ENCODE results near the gene PFKFB1. TPM values are rescaled to one million over a fixed set of nuclear protein-coding genes. Genes with fewer than 3 reads are reported as not detected.
"Not testable (repeated sequence)": the region's sequence is repeated elsewhere in the genome, so short reads cannot be mapped to it uniquely, and the experiment has no call there.

The PFKFB1 gene
- total RNA-seq, 1 experiment from 2014 or later: not detected

- DNase-seq (ENCODE audit: low spot score): no peak
Measured at GRCh38 chrX:54992911-54993622, 921 bp downstream of the PFKFB1 start.

GRCh38 chrX:54991706-54992105, 2.3 kb downstream of the PFKFB1 start:
- DNase-seq (ENCODE audit: low spot score): no peak

DNA sequence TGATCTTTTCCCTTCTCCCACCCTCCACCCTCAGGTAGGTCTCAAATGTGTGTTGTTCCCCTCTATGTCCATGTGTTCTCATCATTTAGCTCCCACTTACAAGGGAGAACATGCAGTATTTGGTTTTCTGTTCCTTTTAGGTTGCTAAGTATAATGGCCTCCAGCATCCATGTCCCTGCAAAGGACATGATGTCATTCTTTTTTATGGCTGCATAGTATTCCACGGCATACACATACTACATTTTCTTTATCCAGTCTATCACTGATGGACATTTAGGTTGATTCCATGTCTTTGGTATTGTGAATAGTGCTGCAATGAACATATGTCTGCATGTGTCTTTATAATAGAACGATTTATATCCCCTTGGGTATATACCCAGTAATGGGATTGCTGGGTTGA, 10.7 kb downstream of the PFKFB1 start:
- DNase-seq (ENCODE audit: low spot score): not testable (repeated sequence)

GRCh38 chrX:54980334-54980733, 13.7 kb downstream of the PFKFB1 start:
- no peak for DNase-seq (ENCODE audit: low spot score)

DNA sequence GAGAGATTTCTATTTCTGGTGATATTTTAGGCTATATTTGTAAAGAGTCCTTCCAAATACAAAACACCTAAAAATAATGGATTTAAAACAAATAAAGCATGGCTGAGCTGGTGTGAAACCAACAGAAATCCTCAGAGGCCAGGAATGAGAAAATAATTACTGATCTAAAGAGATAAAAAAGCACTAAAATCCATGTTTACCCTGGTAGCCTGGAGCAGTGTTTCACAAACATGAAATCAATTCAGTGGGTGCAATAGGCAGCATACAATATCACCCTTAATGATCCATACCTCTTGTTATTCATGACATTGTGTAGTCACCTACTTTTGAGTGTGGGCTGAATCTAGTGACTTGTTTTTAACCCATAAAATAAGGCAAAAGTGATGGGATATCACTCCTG, 14.6 kb downstream of the PFKFB1 start:
- no peak for DNase-seq (ENCODE audit: low spot score)

DNA sequence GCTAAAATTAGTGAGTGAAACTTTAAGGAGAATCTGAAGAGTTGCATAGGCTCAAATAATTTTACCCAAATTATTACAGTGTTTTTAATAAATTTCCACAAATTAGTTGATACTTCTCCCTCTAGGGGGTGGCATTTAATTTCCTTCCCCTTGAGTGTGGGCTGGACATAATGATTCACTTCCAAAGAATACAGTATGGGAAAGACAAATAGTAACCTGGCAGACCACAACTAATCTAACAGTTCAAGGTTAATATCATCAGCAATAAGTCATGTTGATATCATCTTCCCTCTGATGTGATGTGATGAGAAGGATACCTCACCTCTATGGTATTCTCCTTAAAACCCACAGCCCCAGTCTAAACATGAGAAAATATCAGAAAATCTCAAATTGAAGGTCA, 15.5 kb downstream of the PFKFB1 start:
- DNase-seq (ENCODE audit: low spot score): no peak

DNA sequence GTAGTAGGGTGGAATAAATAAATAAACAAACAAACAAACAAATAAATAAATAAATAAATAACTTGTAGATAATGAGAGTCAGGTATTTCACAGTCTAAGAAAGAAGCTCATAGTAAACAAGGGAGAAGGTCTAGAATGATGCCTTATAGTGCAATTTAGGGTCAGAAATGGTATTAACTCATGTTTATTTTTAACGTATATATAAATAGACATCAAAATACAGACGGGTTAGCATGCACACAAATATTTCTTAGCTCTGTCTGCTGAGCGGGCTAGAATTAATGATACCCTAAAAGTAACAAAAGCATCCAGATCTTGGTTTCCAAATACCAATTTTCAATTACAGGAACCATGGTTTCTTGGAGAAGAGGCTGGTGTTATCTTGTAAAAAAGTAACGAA, 16.6 kb downstream of the PFKFB1 start:
- no peak for DNase-seq (ENCODE audit: low spot score)

- DNase-seq (ENCODE audit: low spot score): no peak
Measured at GRCh38 chrX:54964766-54965497, 29.1 kb downstream of the PFKFB1 start.

DNA sequence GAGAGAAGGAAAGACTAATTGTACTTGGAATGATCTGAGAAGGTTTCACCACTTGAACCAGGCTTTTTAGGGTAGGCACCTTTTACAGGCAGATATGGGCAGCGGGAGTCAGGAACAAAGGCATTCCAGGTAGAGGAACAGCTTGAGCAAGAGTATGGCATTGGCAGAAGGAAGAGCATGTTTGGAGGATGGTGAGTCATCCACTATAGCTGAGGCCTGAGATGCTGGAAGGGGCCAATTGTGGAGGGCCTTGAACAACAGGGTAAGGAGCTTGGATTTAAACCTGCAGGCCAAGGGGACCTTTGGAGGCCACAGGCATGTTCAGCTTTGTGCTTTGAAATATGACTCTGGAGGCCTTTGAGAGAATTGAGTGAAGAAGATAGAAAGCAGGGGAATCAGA, 32.2 kb downstream of the PFKFB1 start:
- DNase-seq (ENCODE audit: low spot score): no peak

- DNase-seq (ENCODE audit: low spot score): no peak
Measured at GRCh38 chrX:54950730-54951375, 43.1 kb downstream of the PFKFB1 start.

- DNase-seq (ENCODE audit: low spot score): no peak
Measured at GRCh38 chrX:54945224-54945623, 48.8 kb downstream of the PFKFB1 start.

GRCh38 chrX:54944816-54945215, 49.2 kb downstream of the PFKFB1 start:
- no peak for DNase-seq (ENCODE audit: low spot score)

DNA sequence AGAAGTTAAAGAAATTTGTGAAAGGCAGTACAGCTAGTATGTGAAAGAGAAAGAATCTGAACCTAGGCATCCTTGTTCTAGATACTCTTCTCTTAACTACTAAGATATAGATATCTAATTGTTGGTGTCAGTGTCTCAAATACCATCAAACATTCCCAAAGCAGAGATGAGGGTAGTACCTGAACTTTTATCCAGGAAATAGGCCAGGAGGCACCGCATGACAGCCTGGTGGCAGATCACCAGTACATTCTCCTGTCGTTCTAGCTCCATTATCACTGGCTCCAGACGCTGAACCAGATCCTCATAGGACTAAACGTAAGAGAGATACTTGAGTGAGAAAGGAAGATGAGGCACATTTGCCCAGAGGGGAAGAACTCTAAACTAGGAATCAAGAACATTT, 56.6 kb downstream of the PFKFB1 start:
- DNase-seq (ENCODE audit: low spot score): no peak

- no peak for DNase-seq (ENCODE audit: low spot score)
Measured at GRCh38 chrX:54935306-54935705, 58.7 kb downstream of the PFKFB1 start.

DNA sequence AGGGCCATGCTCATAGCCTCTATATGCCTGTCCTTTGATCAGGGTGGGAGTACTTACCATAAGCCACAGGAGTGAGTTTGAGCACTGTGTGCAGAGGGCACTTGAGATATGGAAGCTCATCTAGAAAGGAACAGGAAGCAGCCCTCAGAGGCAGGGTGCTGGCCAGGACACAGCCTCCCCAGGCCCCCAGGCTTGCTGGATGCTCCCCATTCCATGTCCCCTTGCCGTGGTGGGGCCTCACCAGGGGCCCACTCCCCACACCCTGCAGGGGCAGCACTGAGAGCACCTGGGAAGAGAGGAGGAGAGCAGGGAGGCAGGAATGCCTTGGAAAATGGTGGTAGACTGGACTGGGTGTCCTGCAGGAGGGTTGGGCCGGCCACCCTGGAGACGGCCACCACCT, 59.1 kb downstream of the PFKFB1 start:
- DNase-seq (ENCODE audit: low spot score): no peak

- no peak for DNase-seq (ENCODE audit: low spot score)
Measured at GRCh38 chrX:54934058-54934457, 59.9 kb downstream of the PFKFB1 start.

DNA sequence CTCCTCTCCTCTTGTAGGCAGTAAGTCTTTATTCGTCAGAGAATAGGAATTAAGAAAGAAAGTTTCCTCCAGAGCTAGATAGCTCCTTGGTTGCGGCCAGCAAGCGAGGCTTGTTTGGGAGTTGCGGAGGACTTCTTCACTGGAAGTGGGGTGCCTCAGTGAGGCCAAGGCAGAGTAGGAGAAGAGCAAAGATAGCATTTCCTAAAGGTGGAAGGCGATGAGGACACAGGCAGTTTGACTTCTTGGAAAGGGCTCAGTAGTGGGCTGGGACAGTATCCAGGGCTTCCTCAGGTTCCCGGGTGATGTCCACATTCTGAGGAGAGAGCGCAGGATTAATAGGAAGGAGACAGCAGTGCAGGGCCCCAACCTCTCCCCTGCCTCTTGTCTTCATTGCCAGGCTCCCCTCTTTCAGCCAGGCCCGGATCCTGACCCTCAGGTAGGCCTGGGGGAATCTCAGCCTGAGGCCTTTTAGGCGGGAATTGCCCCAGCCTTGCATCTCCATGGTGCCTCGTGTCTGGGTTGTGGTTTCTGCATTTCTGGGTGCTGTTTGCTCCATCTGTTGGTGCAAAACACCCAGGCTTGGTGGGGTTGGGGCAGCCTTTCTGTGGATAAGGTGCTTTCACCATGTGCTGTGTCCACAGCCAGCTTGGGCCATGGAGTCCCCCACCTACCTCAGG, 60.7 kb downstream of the PFKFB1 start:
- DNase-seq (ENCODE audit: low spot score): no peak

GRCh38 chrX:54931107-54931506, 62.9 kb downstream of the PFKFB1 start:
- no peak for DNase-seq (ENCODE audit: low spot score)

- DNase-seq (ENCODE audit: low spot score): no peak
Measured at GRCh38 chrX:54930291-54931049, 63.5 kb downstream of the PFKFB1 start.

GRCh38 chrX:54928876-54929275, 65.1 kb downstream of the PFKFB1 start:
- no peak for DNase-seq (ENCODE audit: low spot score)

DNA sequence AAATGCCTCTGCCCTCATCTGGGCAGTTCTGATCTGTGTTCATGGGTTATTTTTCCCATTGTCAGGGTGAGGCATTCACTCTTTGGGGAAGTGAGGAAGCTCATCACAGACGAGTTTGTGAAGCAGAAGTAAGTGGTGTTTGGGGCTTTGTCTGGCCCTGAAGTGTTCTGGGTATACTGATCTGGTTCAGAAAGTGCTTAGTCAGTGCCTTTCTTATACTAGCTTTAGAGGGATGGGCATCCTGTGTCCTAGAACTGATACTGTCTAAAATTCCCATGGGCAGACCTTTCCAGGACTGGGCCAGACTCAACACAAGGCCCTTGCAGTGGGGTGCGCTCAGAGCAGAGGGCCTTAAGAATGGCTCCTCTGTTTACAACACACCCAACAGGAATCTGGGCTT, 67.0 kb downstream of the PFKFB1 start:
- no peak for DNase-seq (ENCODE audit: low spot score)

DNA sequence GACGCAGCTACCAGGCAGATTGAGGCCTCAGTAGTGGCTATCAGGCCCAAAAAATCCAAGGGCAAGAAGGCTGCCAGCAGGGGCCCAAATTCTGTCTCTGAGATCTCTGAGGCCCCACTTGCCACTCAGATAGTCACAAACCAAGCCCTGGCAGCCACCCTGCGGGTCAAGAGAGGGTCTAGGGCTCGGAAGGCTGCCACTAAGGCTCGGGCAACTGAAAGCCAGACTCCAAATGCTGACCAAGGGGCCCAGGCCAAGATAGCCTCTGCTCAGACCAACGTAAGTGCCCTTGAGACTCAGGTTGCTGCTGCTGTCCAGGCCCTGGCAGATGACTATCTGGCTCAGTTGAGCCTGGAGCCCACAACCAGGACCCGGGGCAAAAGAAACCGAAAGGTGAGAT, 70.6 kb downstream of the PFKFB1 start:
- DNase-seq (ENCODE audit: low spot score): no peak

Data from A172 (cell line).